Measurements from ENCODE around the gene PATZ1. TPM values are rescaled to one million over a fixed set of nuclear protein-coding genes. Genes with fewer than 3 reads are reported as not detected.

Gene PATZ1
- total RNA-seq, 4 donors from 2014 or later: 3.6 to 12.2 (median 8.7) TPM

- no peak for DNase-seq
- H3K36me3 ChIP-seq: peaks cover 0 to 10% (median 0%) of the 10 kb centered on the region in 4 donors
These were observed 57.5 kb downstream of the PATZ1 start for GRCh38 chr22:31288496-31289240.

GRCh38 chr22:31287818-31288495, 58.2 kb downstream of the PATZ1 start:
- 70 to 77% methylated on average over 2 to 6 of the region's 6 CpGs for WGBS, 2 donors (ENCODE audit: low coverage in 1 of 2)
- intact Hi-C loops (cut with DNase I; ENCODE audit: low total_unique reads) (no loop called here), in situ Hi-C loops (cut with MboI; ENCODE audit: low pct_ligation_motif_present in 1 of 4, low pct_unique_long_range_greater_than_20kb in 1 of 4, low sequenced_read_pairs in 3 of 4) (no loop called here)
- peak overlapping the region in 1 of 4 donors; percentile 70 for H3K4me3 ChIP-seq
- H3K4me1 ChIP-seq: peaks cover 21 to 67% (median 29%) of the 10 kb centered on the region in 4 donors
- peak overlapping the region; percentile 95 to 99 (median 98) for H3K27ac ChIP-seq
- no peaks in the 10 kb centered on the region for H3K9me3 ChIP-seq
- TF ChIP-seq CTCF (IDR thresholded peaks at IDR 0.05) (no peak), POLR2AphosphoS5 (IDR thresholded peaks at IDR 0.05) (peak in 2 of 3 donors; percentile 5 to 28), POLR2A (IDR thresholded peaks at IDR 0.05) (peak; percentile 9)
- DNase-seq: no peak
- no peaks in the 10 kb centered on the region for H3K27me3 ChIP-seq
- H3K36me3 ChIP-seq: peaks cover 0 to 12% (median 2%) of the 10 kb centered on the region in 4 donors

More at GRCh38 chr22:31288496-31289240, 57.5 kb downstream of the PATZ1 start:
- intact Hi-C loops (cut with DNase I; ENCODE audit: low total_unique reads) (no loop called here), in situ Hi-C loops (cut with MboI; ENCODE audit: low pct_ligation_motif_present in 1 of 4, low pct_unique_long_range_greater_than_20kb in 1 of 4, low sequenced_read_pairs in 3 of 4) (no loop called here)
- 59 to 83% methylated on average over 1 to 5 of the region's 5 CpGs for WGBS, 2 donors (ENCODE audit: low coverage in 1 of 2)
- Histone ChIP-seq H3K27me3 (no peaks in the 10 kb centered on the region), H3K27ac (peak overlapping the region; percentile 95 to 99 (median 98)), H3K9me3 (no peaks in the 10 kb centered on the region), H3K4me1 (peaks cover 22 to 74% (median 30%) of the 10 kb centered on the region in 4 donors), H3K4me3 (peak overlapping the region in 1 of 4 donors; percentile 70)
- TF ChIP-seq POLR2A (IDR thresholded peaks at IDR 0.05) (no peak), EP300 (IDR thresholded peaks at IDR 0.05; ENCODE audit: low read depth) (no peak), CTCF (IDR thresholded peaks at IDR 0.05) (no peak), POLR2AphosphoS5 (IDR thresholded peaks at IDR 0.05) (no peak)

- intact Hi-C loops (cut with DNase I; ENCODE audit: low total_unique reads): no loop called here
- in situ Hi-C loops (cut with MboI; ENCODE audit: low pct_ligation_motif_present in 1 of 4, low pct_unique_long_range_greater_than_20kb in 1 of 4, low sequenced_read_pairs in 3 of 4): no loop called here
- Histone ChIP-seq H3K27ac (peak overlapping the region; percentile 95 to 99 (median 98)), H3K36me3 (peaks cover 0 to 26% (median 8%) of the 10 kb centered on the region in 4 donors), H3K4me1 (peaks cover 17 to 71% (median 22%) of the 10 kb centered on the region in 4 donors), H3K9me3 (no peaks in the 10 kb centered on the region), H3K27me3 (no peaks in the 10 kb centered on the region), H3K4me3 (no peak overlapping the region)
- 74 to 78% methylated on average over 4 to 8 of the region's 8 CpGs for WGBS, 2 donors (ENCODE audit: low coverage in 1 of 2)
- peak; percentile 56 for DNase-seq
- TF ChIP-seq EP300 (IDR thresholded peaks at IDR 0.05; ENCODE audit: low read depth) (peak; percentile 83), CTCF (IDR thresholded peaks at IDR 0.05) (no peak), POLR2A (IDR thresholded peaks at IDR 0.05) (peak; percentile 53), POLR2AphosphoS5 (IDR thresholded peaks at IDR 0.05) (peak in 2 of 3 donors; percentile 55 to 66)
These were observed 59.5 kb downstream of the PATZ1 start for GRCh38 chr22:31286360-31287255.

Measured in transverse colon (tissue), 4 donors.